GM21515 (cell line): ENCODE data around the gene KL.

Experiments used
- ATAC-seq: cut with Tn5 transposase; IDR thresholded peaks from one replicate; pipeline ENCODE4 v1.9.1; 2021; ENCODE audit not compliant: unreplicated experiment

Gene KL

DNA sequence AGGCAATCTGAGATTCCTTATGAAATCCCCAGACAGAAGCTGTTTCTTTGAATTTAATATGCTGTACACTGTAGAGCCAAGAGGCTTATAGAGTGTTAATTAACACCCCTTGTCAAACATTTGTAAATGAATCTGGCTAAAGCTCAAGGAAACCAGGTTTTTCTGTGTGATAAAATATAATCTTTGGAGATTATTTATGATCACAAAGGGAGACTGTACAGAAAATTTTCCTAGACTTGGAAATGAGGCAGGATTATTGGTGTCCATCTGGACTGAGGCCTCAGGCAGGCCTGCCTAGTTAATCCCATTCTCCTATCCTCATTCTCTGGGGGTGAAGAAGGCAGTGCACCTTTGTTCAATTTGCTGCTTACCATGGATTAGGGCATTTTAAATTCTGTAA lies 17.8 kb downstream of the KL start:
- no peak for ATAC-seq

DNA sequence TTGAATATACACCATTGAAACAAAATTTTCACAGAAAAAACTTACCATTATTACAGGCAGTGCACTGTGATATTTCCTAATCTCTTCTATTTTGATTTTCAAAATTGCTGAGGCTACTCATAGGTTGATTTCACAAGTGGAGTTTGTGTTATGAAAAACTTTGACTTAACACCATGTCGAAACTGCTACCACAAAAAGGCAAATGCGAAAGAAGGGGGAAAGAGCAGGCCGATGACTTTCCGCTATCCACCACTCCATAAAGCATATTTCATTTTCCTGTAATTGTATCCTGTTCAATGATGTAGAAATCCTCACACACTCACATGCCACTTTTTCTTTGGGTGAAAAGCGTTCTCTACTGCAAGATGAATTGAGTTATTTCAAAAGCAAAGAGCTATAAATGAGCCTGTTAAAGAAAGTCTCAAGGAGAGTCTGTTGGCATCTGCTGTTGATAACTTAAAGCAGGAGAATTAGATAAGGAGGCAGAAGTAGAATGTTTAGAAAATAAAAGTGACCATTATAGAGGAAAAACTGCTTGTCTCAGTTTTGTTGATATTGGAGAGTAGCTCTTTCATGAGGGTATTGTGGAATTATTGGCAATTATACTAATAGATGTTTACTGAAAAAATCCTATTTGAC lies 18.8 kb downstream of the KL start:
- ATAC-seq, result no peak

DNA sequence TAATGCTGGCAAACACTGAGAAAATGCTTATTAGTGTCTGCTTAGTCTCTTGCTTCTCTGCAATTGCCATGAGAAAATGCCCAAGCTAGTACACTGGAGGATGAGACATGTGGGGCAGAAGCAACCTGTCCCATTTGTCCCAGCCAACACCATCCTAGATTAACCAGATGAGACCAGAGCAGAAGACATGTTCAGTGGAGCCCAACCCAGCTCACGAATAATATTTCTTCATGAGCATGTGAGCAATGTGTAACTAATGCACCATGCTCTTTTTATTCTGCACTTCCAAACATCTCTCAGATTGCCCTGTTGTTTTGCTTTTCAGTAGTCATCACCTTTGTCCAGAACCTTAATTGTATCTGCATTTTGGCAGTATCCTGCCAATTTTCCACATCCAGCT lies 21.4 kb downstream of the KL start:
- no peak for ATAC-seq

DNA sequence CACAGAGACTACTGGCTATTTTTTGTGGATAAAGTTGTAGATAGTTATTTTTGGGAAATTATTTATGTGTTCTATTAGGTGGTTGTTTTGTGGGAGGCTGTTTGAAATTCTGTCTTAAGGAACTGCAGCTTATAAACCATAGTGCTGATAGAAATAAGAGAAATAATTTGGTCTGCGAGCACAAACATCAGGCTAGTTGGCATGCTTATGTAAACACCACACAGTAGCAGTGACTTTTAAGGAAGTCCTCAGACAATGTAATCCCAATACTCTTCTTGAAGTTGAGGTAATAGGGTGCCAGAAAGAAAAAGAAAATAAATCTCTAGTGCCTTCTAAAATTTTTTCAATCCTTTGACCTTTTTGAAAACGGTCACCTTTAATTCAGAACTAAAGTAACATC lies 23.9 kb downstream of the KL start:
- ATAC-seq, result no peak

DNA sequence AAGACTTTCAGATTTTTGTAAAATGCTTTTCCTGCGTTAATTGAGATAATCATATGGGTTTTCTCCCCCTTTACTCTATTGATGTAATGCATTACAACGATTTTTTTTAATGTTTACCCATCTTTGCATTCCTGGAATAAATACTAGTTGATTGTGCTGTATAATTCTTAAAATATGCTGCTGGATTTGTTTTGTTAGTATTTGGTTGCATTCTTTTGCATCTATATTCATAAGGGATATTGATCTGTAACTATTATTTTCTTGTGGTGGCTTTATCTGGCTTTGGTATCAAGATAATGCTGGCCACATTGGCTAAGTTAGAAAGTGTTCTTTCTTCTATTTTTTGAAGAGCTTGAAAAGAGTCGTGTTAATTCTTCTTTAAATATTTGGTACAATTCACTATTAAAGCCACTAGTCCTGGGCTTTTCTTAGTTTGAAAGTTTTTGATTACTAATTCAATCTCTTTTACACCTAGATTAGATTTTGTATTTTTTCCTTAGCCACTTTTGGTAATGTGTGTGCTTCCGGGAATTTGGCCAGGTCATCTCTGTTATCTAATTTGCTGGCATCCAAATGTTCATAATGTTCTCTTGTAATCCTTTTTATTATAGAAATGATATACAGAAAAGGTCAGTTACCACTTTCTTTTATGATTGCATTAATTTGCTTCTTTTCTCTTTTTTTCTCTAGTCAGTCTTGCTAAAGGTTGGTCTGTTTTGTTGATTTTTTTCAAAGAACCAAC lies 29.8 kb downstream of the KL start:
- ATAC-seq, result no peak

DNA sequence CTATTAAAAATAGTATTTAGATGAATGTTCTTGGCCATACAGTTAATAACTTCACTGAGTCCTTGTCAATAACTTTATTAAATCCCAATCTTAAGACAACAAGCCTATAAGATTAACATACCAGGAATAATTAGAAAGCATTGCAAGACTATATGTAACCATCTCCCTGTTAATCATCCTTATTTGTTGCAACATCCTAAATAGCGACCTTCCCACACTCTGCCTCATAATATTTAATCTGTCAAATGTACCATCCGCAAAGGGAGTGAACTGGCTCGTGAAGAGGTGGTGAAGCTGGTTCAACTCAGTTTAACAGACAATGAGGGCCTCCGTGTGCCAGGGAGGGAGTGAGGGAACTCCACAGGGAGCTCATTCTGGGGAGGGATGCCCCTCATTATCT lies 33.9 kb downstream of the KL start:
- no peak for ATAC-seq

DNA sequence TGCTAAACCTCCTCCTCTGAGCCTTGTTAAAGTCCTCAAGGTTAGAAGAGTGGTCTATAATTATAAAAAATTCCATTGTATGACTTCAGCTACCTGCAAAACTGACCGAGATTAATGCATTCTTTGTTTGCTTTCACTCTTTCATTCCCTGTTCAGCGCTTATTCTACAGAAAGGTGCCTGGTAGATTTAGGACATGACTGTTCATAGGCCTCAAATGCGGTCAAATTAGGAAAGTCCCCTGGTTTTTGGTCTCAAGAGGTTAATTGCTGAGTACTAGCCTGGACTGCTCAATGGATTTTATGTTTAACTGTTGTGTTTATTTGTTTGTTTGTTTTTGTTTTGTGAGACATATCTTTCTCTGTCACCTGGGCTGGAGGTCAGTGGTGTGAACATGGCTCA lies 35.4 kb downstream of the KL start:
- no peak for ATAC-seq

DNA sequence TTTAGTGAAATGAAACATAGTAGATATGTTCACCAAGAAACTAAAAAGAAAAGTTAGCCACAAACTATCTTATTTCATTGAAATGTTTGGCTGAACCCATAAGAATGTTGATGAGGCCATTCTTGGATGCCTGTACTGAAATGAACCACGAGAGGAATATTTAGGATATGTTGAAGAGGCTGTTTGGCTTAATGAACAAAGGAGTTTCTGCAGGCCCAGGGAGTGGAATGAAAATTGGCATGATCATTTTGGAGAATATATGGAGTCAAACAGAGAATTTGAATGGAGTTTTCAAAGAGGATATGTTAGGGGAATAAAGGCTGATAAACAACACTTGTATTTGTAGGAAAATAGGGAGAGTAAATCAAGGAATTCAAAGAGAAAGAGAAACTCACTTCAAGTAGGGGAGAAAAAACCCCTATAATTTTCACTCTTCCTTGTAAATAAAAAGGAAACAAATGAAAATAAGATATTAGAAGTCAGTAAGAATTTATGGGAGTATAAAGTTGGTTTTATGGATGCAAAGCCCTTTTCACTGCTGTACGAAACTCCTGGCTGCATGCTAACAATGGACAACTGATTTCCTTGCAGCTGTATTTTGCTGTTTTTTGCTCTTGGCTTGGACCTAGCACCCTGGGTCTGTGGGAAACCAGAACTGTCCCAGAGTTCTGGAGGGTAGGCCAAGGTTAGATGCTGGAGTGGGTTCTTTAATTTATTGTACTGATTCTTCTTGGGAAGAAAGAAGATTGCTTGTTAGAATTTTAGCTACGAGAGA lies 36.5 kb downstream of the KL start:
- no peak for ATAC-seq

DNA sequence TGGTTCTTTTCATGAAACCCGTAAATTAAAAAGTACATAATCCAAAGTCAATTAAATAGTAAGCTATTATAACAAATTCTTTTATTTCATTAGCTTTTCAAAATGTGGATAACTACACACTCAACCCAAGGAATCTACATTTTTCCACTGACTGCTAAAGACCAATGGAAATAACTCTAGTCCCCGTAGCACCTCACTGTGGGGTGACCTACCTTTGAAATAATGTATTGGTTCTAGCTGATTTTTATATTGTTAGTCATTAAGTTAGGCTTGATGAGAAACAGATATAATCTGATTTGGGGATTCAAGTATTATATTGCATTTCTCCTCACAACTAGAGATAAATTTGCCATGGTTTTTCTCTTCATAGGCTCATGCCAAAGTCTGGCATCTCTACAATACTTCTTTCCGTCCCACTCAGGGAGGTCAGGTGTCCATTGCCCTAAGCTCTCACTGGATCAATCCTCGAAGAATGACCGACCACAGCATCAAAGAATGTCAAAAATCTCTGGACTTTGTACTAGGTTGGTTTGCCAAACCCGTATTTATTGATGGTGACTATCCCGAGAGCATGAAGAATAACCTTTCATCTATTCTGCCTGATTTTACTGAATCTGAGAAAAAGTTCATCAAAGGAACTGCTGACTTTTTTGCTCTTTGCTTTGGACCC lies 37.3 kb downstream of the KL start:
- no peak for ATAC-seq

DNA sequence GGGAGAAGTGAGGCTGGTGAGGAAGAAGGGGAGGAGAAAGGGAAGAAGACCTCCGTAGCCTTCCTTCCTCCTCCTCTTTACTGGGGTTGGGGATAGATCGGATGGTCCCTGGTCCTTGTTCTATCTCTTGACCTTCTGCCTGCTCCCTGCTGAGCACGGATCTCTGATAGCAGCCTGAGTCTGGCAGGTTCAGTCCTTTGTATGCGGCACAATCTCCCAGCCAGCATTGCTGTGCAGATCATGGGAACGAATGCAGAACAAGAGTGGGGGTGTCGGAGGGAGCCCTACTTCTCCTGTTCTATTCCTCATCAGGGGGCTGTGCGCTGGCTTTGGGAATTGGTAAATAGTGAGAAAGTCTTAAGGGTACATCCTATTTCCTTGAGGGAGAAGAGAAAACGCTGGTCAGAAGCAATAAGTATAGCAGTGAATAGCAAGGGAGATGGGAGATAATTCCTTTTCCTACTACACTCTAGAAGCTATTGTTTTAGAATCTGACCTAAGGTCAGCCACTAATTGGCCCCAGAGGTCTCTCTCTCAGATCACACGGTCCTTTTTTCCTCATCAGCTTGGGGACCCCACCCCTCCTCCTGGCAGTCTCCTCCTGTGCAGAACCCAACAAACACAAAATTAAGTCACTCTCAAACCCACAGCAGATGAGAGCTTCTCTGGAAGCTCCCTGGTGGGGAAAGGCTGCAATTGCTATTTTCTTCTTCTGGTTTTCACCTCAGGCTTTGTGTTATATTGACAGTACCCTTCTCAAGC lies 41.0 kb downstream of the KL start:
- ATAC-seq, result no peak

DNA sequence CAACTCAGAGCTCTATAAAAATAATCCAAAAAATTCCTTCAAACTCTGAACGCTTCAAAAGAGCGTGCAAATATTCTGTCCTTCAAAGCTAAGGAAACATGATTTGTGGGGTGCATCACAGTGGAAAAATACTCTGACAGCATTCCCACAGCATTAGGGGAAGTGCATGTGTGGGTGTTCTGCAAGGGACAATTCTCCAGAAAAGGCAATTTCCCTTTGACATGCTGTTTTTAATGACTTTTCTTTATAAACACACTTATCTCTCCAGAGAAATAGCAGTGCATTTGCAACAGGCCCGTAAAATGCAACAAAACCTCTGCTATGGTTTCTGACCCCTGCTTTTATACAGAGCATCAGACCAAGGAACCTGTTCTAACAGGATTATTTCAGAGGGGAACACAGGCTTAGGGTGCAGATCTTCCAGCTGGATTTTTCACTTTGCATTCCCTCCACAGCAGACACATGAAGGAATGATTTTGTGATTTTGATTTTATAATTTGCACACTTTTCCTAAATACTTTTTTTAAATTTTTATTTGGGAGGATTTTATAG lies 42.6 kb downstream of the KL start:
- no peak for ATAC-seq

DNA sequence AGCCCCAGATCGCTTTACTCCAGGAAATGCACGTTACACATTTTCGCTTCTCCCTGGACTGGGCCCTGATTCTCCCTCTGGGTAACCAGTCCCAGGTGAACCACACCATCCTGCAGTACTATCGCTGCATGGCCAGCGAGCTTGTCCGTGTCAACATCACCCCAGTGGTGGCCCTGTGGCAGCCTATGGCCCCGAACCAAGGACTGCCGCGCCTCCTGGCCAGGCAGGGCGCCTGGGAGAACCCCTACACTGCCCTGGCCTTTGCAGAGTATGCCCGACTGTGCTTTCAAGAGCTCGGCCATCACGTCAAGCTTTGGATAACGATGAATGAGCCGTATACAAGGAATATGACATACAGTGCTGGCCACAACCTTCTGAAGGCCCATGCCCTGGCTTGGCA lies 44.6 kb downstream of the KL start:
- ATAC-seq, result no peak

DNA sequence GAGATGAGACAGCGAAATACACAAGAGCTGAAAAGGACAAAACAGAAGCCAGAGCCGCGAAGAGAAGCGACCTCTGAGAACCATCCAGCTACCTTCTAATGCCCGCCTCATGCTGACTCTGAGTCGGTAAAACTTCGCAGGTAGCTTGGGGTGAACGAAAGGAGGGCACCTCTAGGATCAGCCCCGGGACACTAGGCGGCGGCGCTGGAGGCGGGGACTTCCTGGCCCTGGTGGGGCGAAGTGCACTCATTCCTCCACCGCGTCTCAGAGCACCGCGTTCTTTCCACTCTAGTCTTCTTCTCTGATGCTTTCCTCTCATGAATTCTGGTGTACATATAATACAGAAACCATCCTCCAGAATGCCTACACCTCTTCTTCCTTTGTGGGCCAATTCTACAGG lies 50.1 kb downstream of the KL start:
- no peak for ATAC-seq

DNA sequence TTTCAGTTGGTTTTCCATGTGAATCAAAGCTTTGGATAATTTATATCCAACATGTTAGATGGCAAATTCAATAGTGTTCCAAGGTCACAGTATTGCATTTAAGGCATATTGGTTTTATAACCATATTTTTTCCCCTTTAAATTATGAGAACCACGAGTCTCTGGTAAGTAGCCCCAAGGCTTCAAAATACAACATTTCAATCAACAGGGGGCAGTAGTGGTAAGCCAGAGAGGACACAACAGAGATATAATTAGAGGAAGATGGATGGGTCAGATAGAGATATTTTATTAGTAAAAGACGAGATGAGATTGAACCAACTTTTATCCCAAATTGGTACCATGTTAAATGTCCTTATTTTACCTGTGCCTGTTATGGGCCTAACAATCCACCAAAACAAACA lies 53.1 kb downstream of the KL start:
- no peak for ATAC-seq

DNA sequence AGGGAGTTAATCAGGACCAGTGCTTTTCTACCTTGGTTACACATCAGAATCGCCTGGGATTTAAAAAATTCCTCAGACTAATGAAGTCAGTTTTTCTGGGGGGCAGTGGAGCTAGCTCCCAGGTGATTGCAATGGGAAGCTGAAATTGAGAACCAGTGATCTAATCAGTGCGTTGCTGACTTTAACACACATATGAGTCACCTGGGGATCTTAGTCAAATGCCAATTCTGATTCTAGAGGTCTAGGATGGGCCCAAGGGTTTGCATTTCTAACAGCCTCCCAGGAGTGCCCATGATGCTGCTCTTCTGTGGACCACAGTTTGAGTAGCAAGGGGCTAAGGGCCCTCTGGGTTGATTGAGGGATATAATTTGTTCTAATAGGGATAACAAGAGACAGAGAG lies 54.5 kb downstream of the KL start:
- ATAC-seq, result no peak

DNA sequence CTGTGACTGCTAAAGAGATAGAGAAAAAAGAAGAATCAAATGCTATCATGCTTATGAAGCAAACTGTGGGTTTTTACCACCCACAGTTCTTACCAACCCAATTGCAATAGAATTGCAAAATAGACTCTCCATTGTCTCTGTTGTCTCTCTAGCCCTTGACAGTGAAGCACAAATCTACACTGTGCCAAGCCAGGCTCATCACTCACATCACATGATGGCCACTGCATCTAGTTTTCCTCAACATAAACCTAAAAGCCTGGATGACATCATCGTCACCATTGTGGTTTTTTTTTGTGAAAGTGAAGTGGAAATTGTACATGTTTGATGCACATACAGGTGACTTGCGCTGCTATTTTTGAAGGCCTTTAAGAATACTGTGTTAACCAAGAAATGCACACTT lies 56.1 kb downstream of the KL start:
- ATAC-seq, result no peak

DNA sequence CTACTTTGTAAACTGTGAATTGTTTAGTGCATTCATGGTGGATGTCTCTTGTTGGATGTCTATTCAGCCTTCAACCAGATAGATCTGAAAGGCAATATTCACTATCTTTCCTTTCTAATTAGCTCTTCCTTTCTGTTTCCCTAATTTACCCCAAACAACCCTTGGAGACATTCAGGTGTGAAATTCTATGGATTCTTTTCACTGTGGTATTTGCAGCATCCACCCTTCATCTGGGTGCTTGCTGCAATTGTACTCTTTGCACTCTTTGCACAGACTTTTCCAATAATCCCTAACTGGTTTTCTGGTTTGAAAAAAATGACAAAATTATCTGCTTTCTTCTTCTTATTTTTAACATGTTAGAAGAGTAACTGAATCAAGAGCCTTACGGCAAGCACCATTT lies 56.5 kb downstream of the KL start:
- no peak for ATAC-seq

DNA sequence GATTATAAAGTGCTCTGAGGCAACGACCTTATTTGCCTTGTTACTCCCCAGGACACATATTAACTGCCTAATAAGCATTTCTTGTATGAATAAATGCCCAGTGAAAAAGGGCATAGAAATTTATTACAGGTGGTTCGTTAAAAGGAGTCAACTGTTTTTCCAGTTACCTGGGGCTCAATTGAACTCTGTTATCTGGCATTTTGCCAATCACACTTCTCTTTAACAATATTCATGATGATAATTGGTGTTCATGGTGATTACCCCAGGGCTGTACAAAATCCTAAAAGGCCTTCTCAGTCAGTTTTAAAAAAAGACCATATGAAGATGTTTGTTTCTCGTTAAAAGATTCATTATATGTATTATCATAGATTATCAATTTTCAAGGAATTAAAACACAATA lies 57.1 kb downstream of the KL start:
- ATAC-seq, result no peak

DNA sequence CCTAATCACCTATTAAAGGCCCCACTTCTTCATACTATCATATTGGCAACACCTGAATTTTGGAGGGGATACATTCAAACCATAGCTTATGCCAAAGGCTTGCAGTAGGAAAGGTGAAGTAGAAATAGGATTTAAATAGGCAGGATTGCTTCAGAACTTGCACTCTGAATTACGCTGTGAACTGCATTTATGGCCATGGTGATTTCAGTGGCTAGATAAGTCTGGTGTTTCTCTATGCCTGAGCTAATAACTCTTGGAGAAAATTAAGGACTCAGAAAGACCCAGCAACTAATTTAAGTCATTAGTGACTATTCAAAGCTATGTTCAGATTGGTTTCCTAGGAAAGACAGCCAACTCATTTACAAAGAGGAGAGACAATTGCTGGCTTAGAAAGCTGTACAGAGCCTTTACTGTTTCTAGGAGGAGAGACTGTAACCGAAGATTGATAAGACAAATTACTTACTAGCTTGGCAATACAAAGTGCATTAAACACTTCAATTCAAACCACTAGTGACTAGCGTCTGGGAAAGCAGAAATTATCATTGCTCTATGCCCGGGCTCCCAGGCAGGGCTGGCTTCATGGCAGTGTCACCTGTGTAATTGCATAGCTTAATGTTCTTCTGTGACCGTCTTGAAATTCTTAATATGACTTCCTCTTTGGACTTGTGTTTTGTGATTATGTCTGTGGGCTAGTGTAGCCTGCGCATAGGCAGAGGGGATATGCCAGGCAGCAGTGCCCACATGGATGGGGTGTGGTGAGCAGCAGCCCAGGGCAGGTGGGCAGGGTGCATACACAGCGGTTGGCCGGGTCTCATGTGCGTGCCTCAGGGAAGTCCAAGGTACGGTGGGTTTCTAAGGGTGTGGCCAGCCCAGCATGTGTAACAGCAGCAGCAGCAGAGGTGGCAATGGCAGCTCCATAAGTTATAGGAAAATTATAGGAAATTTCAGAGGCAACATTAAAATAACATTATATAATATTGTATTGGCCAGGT lies 60.1 kb downstream of the KL start:
- no peak for ATAC-seq

DNA sequence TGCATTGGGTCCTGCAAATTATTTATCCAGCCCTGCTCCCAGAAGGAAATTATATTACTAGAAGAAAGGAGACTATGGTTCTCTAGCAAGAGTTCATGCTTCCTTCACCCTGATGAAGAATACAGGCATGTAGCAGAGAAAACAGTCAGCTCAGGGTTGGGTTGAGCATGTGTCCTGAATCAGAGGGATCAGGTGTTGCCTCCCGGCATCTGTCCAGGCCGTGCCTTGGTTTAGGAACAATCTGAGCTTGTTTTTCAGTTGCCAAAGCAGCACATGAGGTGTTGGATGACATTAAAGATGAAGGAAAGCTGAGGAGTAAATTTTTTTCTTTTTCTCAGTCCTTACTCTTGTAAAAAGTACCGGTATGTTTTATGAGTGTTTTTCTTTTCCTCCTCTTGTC lies 62.0 kb downstream of the KL start:
- no peak for ATAC-seq
